NCI-H510A treated with DMSO at 0.1 percent for 48 hours (cell line): Measurements from ENCODE around the gene ARPC1A.
A peak's percentile ranks its signal among the peaks of the same experiment; 100 is the strongest.
"Not testable (repeated sequence)": the region's sequence is repeated elsewhere in the genome, so short reads cannot be mapped to it uniquely, and the experiment has no call there.

Experiments used
- DNase-seq: peaks from one replicate; lab custom pipeline; 2025; lab: John Stamatoyannopoulos, UW

The ARPC1A gene

GRCh38 chr7:99325592-99326407, at the start of gene ARPC1A:
Gene ARPC1A, plus strand, starts transcription at chr7:99325898. Its CDS starts 7,456 bp downstream, at chr7:99333354.
- DNase-seq: peak; percentile 61

- DNase-seq: no peak
Measured at GRCh38 chr7:99278180-99278579, 47.5 kb upstream of the ARPC1A start.

- not testable (repeated sequence) for DNase-seq
Measured at GRCh38 chr7:99284165-99284564, 41.5 kb upstream of the ARPC1A start.

- DNase-seq: no peak
Measured at GRCh38 chr7:99287779-99288534, 37.7 kb upstream of the ARPC1A start.

GRCh38 chr7:99289185-99289584, 36.5 kb upstream of the ARPC1A start:
- DNase-seq: no peak

- not testable (repeated sequence) for DNase-seq
Measured at GRCh38 chr7:99290148-99290547, 35.5 kb upstream of the ARPC1A start.

- peak; percentile 51 for DNase-seq
Measured at GRCh38 chr7:99290980-99291607, 34.6 kb upstream of the ARPC1A start.

GRCh38 chr7:99292127-99292526, 33.6 kb upstream of the ARPC1A start:
- DNase-seq: no peak

- DNase-seq: no peak
Measured at GRCh38 chr7:99293167-99293566, 32.5 kb upstream of the ARPC1A start.

- DNase-seq: no peak
Measured at GRCh38 chr7:99293650-99294049, 32.0 kb upstream of the ARPC1A start.

GRCh38 chr7:99296471-99296870, 29.2 kb upstream of the ARPC1A start:
- DNase-seq: no peak

- DNase-seq: no peak
Measured at GRCh38 chr7:99301496-99301895, 24.2 kb upstream of the ARPC1A start.

GRCh38 chr7:99305473-99306260, 20.0 kb upstream of the ARPC1A start:
- DNase-seq: no peak

GRCh38 chr7:99308461-99309074, 17.1 kb upstream of the ARPC1A start:
- no peak for DNase-seq

- DNase-seq: no peak
Measured at GRCh38 chr7:99309111-99309510, 16.6 kb upstream of the ARPC1A start.

GRCh38 chr7:99310004-99310403, 15.7 kb upstream of the ARPC1A start:
- no peak for DNase-seq

- no peak for DNase-seq
Measured at GRCh38 chr7:99311702-99312101, 14.0 kb upstream of the ARPC1A start.

- DNase-seq: peak; percentile 17
Measured at GRCh38 chr7:99312316-99313203, 13.1 kb upstream of the ARPC1A start.

- DNase-seq: no peak
Measured at GRCh38 chr7:99313204-99313573, 12.5 kb upstream of the ARPC1A start.

- peak; percentile 8 for DNase-seq
Measured at GRCh38 chr7:99314504-99314903, 11.2 kb upstream of the ARPC1A start.

- no peak for DNase-seq
Measured at GRCh38 chr7:99320371-99320770, 5.3 kb upstream of the ARPC1A start.
